Mesenchymal stem cell (in vitro differentiated cells and primary cell): ENCODE results near the gene ZNF593.
A peak's percentile ranks its signal among the peaks of the same experiment; 100 is the strongest.

Experiments used
- DNase-seq: peaks from one replicate; pipeline ENCODE4 v3.0.0-alpha.2; 2013
- H2AFZ ChIP-seq: one replicate; pipeline ENCODE4 v1.6.1; 2013; ENCODE audit warnings: low read depth, mild to moderate bottlenecking, control low read depth, inconsistent platforms, low read length, moderate library complexity
- H2AK5ac ChIP-seq: 2 replicates; pipeline ENCODE4 v1.6.1; 2013; ENCODE audit warnings: low read length, moderate library complexity, mild to moderate bottlenecking, inconsistent platforms; ENCODE audit not compliant: severe bottlenecking
- H2BK120ac ChIP-seq: one replicate; pipeline ENCODE4 v1.6.1; 2013; ENCODE audit warnings: low read depth, mild to moderate bottlenecking, inconsistent platforms, low read length, moderate library complexity
- H2BK12ac ChIP-seq, 2 experiments: one replicate each; pipeline ENCODE4 v1.6.1; 2013; ENCODE audit warnings: inconsistent platforms in 2 of 2, low read length in 2 of 2, mild to moderate bottlenecking in 2 of 2, moderate library complexity in 2 of 2, control low read depth in 1 of 2
- H2BK15ac ChIP-seq: one replicate; pipeline ENCODE4 v1.6.1; 2013; ENCODE audit warnings: mild to moderate bottlenecking, low read depth, inconsistent platforms; ENCODE audit not compliant: poor library complexity, severe bottlenecking
- H2BK5ac ChIP-seq: 2 replicates; pipeline ENCODE4 v1.6.1; 2013; ENCODE audit warnings: low read depth, mild to moderate bottlenecking, low read length, control low read depth, inconsistent platforms; ENCODE audit not compliant: poor library complexity, severe bottlenecking
- H3K14ac ChIP-seq, 2 experiments: one replicate each; pipeline ENCODE4 v1.6.1; 2013; ENCODE audit warnings: inconsistent platforms in 2 of 2, low read length in 2 of 2, control low read depth in 1 of 2, mild to moderate bottlenecking in 1 of 2, moderate library complexity in 1 of 2
- H3K18ac ChIP-seq, 2 experiments: one replicate each; pipeline ENCODE4 v1.6.1; 2013; ENCODE audit warnings: inconsistent platforms in 2 of 2, low read length in 2 of 2, control low read depth in 1 of 2, low read depth in 1 of 2, mild to moderate bottlenecking in 1 of 2
- H3K23ac ChIP-seq, 2 experiments: one replicate each; pipeline ENCODE4 v1.6.1; 2013; ENCODE audit warnings: inconsistent platforms in 2 of 2, low read length in 2 of 2, mild to moderate bottlenecking in 2 of 2, moderate library complexity in 2 of 2, control low read depth in 1 of 2
- H3K27ac ChIP-seq: 2 replicates; pipeline ENCODE4 v1.5.1; 2013; ENCODE audit warnings: mild to moderate bottlenecking, moderate library complexity, low read length, control low read depth, inconsistent platforms; ENCODE audit not compliant: poor library complexity, severe bottlenecking
- H3K27me3 ChIP-seq, 2 experiments: 2 replicates each; pipeline versions ENCODE4 v1.6.1 to v1.7.0; 2013; ENCODE audit warnings: low read length in 2 of 2, mild to moderate bottlenecking in 2 of 2, moderate library complexity in 2 of 2, control low read depth in 1 of 2, inconsistent platforms in 1 of 2; ENCODE audit not compliant: control insufficient read depth in 1 of 2, insufficient read depth in 1 of 2
- H3K36me3 ChIP-seq, 2 experiments: 2 replicates each; pipeline versions ENCODE4 v1.6.1 to v1.7.0; 2013; ENCODE audit warnings: low read length in 2 of 2, control low read depth in 1 of 2, inconsistent platforms in 1 of 2, low read depth in 1 of 2, mild to moderate bottlenecking in 1 of 2; ENCODE audit not compliant: insufficient read depth in 2 of 2, control insufficient read depth in 1 of 2
- H3K4ac ChIP-seq, 2 experiments: one replicate each; pipeline ENCODE4 v1.6.1; 2013; ENCODE audit warnings: inconsistent platforms in 2 of 2, low read length in 2 of 2, mild to moderate bottlenecking in 2 of 2, moderate library complexity in 2 of 2, control low read depth in 1 of 2, low read depth in 1 of 2
- H3K4me1 ChIP-seq: 2 replicates; pipeline ENCODE4 v1.6.1; 2013; ENCODE audit warnings: low read depth, low read length, control low read depth; ENCODE audit not compliant: control insufficient read depth, insufficient read depth
- H3K4me2 ChIP-seq: 2 replicates; pipeline ENCODE4 v1.6.1; 2013; ENCODE audit warnings: low read length, mild to moderate bottlenecking, inconsistent platforms; ENCODE audit not compliant: poor library complexity, severe bottlenecking
- H3K4me3 ChIP-seq, 2 experiments: 2 replicates each; pipeline versions ENCODE4 v1.5.1 to v1.7.0; 2013; ENCODE audit warnings: low read length in 2 of 2, mild to moderate bottlenecking in 2 of 2, control low read depth in 1 of 2, low read depth in 1 of 2; ENCODE audit not compliant: insufficient read depth in 1 of 2
- H3K79me1 ChIP-seq: replicated peaks from 2 replicates; pipeline ENCODE4 v1.6.1; 2013; ENCODE audit warnings: mild to moderate bottlenecking, control low read depth, low read length, inconsistent platforms; ENCODE audit not compliant: poor library complexity, severe bottlenecking
- H3K9ac ChIP-seq: 2 replicates; pipeline ENCODE4 v1.7.0; 2013; ENCODE audit warnings: mild to moderate bottlenecking, low read length, moderate library complexity
- H3K9me3 ChIP-seq: 2 replicates; pipeline ENCODE4 v1.7.0; 2013; ENCODE audit warnings: mild to moderate bottlenecking, low read length; ENCODE audit not compliant: control insufficient read depth
- H4K8ac ChIP-seq: one replicate; pipeline ENCODE4 v1.6.1; 2013; ENCODE audit warnings: inconsistent platforms, mild to moderate bottlenecking, low read length, moderate library complexity
- H4K91ac ChIP-seq: one replicate; pipeline ENCODE4 v1.6.1; 2013; ENCODE audit warnings: mild to moderate bottlenecking, low read length, inconsistent platforms
- WGBS: methylation state at CpG from one replicate; pipeline ENCODE4 v1.1.7; 2013; ENCODE audit warnings: mixed read lengths; 5-methylcytosine and 5-hydroxymethylcytosine counted together

ZNF593 gene

DNA sequence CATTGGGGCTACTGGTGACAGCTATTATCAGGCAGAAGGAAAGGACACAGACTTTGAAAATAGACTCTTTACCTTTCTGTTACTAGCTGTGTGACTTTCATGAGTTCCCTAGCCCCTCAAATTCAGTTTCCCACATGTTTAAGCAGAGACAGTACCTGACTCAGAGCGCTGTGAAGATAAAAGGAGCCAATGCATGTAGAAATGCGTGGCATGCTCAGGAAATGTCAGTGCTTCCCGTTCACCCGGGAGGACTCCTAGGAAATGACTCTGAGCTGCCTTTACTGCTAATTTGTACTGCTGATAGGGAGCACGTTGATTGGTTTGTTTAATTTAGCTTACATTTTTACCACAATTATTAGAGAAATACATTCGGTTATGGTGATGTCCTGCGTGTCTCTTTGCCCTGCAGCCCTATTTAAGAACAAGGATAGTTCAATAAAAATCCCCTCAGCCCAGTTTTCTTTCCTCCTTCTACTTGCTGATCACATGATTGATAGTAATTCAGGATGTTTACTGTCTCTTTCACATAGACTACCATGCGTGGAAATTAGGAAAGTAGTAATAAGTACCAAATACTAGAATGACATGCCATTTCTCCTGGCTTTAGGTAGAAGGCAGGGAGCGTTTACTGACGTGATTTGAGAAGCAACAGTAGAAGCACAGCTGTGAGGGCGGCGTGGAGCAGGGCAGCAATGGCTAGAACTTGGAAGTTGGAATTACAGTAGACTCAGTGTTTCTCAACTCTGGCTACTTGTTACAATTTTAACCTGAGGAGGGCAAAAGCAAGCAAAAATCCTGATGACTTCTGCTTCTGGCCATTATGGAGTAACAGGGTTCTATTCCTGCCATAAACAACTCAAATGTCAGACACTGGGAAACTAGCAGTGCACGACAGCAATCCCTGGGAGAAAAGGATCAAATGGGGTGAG lies 42.2 kb upstream of the ZNF593 start:
- H3K4ac ChIP-seq: no peak overlapping the region
- no peak overlapping the region for H3K9ac ChIP-seq
- no peaks in the 10 kb centered on the region for H3K9me3 ChIP-seq
- whole genome bisulfite sequencing: 71% methylated on average over 10 of the region's 13 CpGs
- H4K8ac ChIP-seq: no peak overlapping the region
- no peak overlapping the region for H3K4me3 ChIP-seq
- H3K27me3 ChIP-seq: peaks cover 0 to 12% of the 10 kb centered on the region in 2 experiments
- no peak overlapping the region for H2BK120ac ChIP-seq
- no peak overlapping the region for H3K27ac ChIP-seq
- H3K4me2 ChIP-seq: no peak overlapping the region
- H3K18ac ChIP-seq: no peak overlapping the region
- no peaks in the 10 kb centered on the region for H3K4me1 ChIP-seq
- no peaks in the 10 kb centered on the region for H3K79me1 ChIP-seq
- no peak overlapping the region for H3K23ac ChIP-seq
- H2BK12ac ChIP-seq: no peak overlapping the region
- no peak overlapping the region for H2BK15ac ChIP-seq
- no peak overlapping the region for H4K91ac ChIP-seq
- H3K14ac ChIP-seq: no peak overlapping the region
- no peak overlapping the region for H2BK5ac ChIP-seq
- H3K36me3 ChIP-seq: no peaks in the 10 kb centered on the region
- DNase-seq: no peak
- H2AK5ac ChIP-seq: no peak overlapping the region
- H2AFZ ChIP-seq: no peak overlapping the region

DNA sequence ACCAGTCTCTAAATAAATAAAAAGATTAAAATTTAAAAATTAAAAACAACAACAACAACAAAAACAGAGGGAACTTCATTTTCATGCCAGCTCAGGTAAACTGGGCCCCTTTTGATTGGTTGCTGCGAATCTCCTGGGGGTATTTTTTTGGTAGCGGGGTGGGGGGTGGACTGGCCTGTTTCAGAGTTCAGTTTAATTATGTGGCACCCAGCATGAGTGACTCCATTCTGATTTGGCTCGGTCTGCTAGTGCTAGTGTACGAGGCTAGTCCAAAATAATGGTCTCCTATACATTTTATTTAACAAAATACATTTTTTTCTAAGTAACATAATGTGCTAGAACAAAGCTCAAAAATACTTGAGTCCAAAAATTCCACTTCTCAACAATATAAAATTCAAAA lies 39.9 kb upstream of the ZNF593 start:
- Histone ChIP-seq H4K91ac (no peak overlapping the region), H4K8ac (no peak overlapping the region), H3K4me2 (no peak overlapping the region), H3K9ac (no peak overlapping the region), H3K79me1 (no peaks in the 10 kb centered on the region), H3K14ac (no peak overlapping the region), H3K4ac (no peak overlapping the region), H3K4me3 (no peak overlapping the region), H2BK120ac (no peak overlapping the region), H3K4me1 (no peaks in the 10 kb centered on the region), H2AFZ (no peak overlapping the region), H3K18ac (no peak overlapping the region), H2AK5ac (no peak overlapping the region), H2BK12ac (no peak overlapping the region), H3K23ac (no peak overlapping the region), H3K9me3 (no peaks in the 10 kb centered on the region), H3K36me3 (no peaks in the 10 kb centered on the region), H2BK5ac (no peak overlapping the region), H2BK15ac (no peak overlapping the region), H3K27me3 (peaks cover 0 to 12% of the 10 kb centered on the region in 2 experiments), H3K27ac (no peak overlapping the region)
- 96% methylated on average over 2 of the region's 4 CpGs for WGBS
- DNase-seq: no peak

DNA sequence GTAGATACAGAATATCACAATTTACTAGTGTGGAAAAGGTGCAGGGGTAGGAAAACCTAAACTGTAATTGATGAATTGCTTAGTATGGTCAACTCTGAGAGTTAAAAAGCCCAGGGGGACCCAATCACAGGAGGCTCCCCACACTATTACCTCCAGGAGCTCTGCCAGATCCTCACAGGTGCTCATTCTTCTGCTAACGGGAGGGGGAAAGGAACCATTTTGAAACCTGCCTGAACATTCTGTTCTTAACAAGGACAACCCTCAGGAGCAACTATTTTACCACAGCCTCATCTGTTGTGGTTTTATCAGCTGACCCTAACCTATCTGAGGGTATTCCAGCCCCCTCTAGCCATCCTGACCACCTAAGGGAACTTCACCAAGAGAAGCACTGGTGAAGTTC lies 39.0 kb upstream of the ZNF593 start:
- no peak overlapping the region for H2AK5ac ChIP-seq
- H4K91ac ChIP-seq: no peak overlapping the region
- H3K4me2 ChIP-seq: no peak overlapping the region
- H3K4me1 ChIP-seq: no peaks in the 10 kb centered on the region
- no peak overlapping the region for H3K9ac ChIP-seq
- H2BK12ac ChIP-seq: no peak overlapping the region
- H3K27ac ChIP-seq: no peak overlapping the region
- H3K4ac ChIP-seq: no peak overlapping the region
- H3K36me3 ChIP-seq: no peaks in the 10 kb centered on the region
- H3K79me1 ChIP-seq: no peaks in the 10 kb centered on the region
- peaks cover 0 to 12% of the 10 kb centered on the region in 2 experiments for H3K27me3 ChIP-seq
- H2BK5ac ChIP-seq: no peak overlapping the region
- no peak overlapping the region for H2BK15ac ChIP-seq
- H3K18ac ChIP-seq: no peak overlapping the region
- WGBS: 62% methylated on average over 1 of the region's 1 CpG
- no peak overlapping the region for H2BK120ac ChIP-seq
- no peak overlapping the region for H3K23ac ChIP-seq
- no peak overlapping the region for H2AFZ ChIP-seq
- no peak overlapping the region for H3K14ac ChIP-seq
- DNase-seq: no peak
- no peak overlapping the region for H4K8ac ChIP-seq
- no peaks in the 10 kb centered on the region for H3K9me3 ChIP-seq
- H3K4me3 ChIP-seq: no peak overlapping the region

DNA sequence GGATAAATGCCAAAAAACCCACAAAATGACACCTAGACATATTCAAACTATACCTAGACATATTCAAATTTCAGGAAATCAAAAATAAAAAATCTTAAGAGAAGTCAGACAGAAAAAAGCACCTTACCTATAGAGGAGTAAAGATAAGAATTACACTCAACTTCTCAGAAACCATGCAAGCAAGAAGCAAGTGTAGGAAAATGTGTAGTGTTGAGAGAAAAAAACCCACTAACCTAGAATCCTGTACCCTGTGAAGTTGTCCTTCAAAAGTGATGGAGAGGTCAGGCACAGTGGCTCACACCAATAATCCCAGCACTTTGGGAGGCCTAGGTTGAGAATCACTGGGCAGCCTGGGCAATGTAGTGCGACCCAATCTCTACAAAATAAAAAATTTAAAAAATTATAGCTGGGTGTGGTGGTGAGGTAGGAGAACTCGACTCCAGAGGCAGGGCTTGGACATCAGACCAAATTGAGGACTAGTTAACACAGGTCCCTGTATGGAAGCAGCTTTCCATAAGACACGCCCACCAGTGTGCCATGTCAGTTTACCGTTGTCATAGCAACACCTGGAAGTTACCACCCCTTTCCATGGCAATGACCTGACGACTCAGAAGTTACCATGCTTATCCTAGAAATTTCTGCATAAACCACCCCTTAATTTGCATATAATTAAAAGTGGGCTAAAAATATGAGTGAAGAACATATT lies 37.4 kb upstream of the ZNF593 start:
- Histone ChIP-seq H3K27me3 (peaks cover 0 to 12% of the 10 kb centered on the region in 2 experiments), H2AFZ (no peak overlapping the region), H3K79me1 (no peaks in the 10 kb centered on the region), H3K27ac (no peak overlapping the region), H3K14ac (no peak overlapping the region), H2AK5ac (no peak overlapping the region), H3K4me1 (no peaks in the 10 kb centered on the region), H2BK15ac (no peak overlapping the region), H4K91ac (no peak overlapping the region), H2BK12ac (no peak overlapping the region), H3K36me3 (no peaks in the 10 kb centered on the region), H3K4me3 (no peak overlapping the region), H3K4ac (no peak overlapping the region), H4K8ac (no peak overlapping the region), H3K9ac (no peak overlapping the region), H2BK5ac (no peak overlapping the region), H3K4me2 (no peak overlapping the region), H2BK120ac (no peak overlapping the region), H3K23ac (no peak overlapping the region), H3K9me3 (no peaks in the 10 kb centered on the region), H3K18ac (no peak overlapping the region)
- DNase-seq: peak; percentile 17
- 84% methylated on average over 3 of the region's 5 CpGs for WGBS
